GM18498 (cell line): ENCODE measurements around the gene SLC16A14.

Experiments
- ATAC-seq: cut with Tn5 transposase; IDR thresholded peaks from one replicate; pipeline ENCODE4 v1.9.1; 2021; ENCODE audit warnings: mild to moderate bottlenecking, moderate library complexity; ENCODE audit not compliant: unreplicated experiment

The SLC16A14 gene

GRCh38 chr2:230043025-230043424 is 25.7 kb downstream of the SLC16A14 start:
- ATAC-seq, result no peak

GRCh38 chr2:230042195-230042594 is 26.5 kb downstream of the SLC16A14 start:
- no peak for ATAC-seq

- no peak for ATAC-seq
These were observed 45.4 kb downstream of the SLC16A14 start for GRCh38 chr2:230023313-230023712.

DNA sequence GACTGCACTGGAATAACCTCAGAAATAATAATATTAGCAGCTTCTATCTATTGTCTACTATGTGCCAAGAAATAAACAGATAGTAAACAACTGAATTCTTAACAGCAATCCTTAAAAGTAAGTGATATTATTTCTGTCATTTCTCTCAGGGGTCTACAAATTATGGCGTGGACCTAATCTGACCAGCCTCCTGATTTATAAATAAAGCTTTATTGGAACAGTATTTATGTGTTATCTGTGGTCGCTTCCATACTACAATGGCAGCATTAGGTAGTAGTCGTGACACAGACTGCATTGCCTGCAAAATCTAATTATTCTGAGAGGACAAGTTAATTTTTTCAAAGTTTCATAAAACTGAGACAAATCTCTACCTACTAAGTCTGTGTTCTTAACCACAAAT is 49.0 kb downstream of the SLC16A14 start:
- no peak for ATAC-seq

DNA sequence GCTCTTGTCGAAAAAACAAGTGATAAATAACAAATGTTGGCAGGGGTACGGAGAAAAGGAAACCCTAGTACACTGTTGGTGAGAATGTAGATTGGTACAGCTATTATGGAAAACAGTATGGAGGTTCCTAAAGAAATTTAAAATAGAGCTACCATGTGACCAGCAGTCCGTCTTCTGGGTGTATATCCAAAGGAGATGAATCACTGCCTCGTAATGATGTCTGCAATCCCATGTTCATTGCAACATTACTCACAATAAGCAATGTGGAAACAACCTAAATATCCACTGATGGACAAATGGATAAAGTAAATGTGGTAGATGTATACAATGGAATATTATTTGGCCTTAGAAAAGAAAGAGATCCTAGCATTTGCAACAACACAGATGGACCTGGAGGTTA is 50.6 kb downstream of the SLC16A14 start:
- ATAC-seq, result no peak

DNA sequence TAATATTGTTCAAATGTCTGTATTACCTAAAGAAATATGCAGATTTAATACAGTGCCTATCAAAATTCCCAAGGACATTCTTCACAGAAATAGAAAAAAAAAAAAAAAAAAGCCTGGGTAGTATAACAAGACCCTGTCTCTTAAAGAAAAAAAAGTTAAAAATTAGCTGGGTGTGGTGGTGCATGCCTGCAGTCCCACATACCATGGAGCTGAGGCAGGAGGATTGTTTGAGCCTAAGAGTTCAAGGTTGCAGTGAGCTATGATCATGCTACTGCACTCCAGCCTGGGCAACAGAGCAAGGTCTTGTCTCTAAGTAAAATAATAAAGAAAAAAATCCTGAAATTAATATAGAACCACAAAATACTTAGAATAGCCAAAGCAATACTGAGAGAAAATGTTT is 51.9 kb downstream of the SLC16A14 start:
- ATAC-seq, result no peak

DNA sequence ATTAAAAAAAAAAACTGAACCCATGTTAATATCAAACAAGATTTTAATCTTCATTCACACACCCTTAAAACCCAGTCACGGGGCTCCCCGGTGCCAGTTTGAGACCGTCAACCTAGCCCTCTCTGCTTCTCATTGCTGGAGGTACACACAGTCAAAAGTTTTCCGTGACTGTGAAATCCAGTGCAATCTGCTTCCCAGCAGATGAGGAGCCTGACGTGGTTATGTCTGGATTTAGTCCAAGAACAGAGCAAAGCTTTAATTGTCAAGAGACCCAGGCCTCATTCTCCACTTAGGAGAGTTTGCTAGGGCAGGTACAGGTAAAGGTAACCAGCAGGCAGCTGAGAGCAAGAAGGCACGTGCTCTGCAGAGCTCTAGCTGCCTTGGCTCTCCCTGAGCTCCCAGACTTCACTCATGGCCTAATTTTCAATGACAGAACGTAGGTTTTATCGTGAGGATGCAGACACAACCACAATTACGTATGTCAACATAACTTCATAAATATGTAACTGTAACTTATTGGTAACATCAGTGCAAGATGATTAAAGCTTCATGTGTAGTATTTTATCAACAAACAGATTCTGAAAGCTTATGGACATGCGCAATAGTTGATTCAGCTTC is 56.3 kb downstream of the SLC16A14 start:
- ATAC-seq, result no peak

DNA sequence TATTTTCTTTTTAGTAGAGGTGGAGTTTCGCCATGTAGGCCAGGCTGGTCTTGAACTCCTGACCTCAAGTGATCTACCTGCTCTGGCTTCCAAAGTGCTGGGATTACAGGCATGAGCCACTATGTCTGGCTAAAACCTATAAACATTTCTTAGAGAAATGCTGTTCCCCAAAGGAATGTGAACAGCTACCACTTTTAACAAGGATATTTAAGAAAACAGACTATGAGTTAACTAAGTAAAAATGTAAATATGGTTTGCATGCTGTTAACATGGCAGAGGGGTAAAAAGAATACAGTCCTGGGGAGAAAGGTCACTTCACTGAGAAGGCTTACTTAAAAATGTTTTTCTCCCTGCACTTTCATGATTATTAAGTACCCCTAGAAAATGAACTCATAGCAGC is 57.1 kb downstream of the SLC16A14 start:
- ATAC-seq, result no peak

GRCh38 chr2:230010501-230010900 is 58.2 kb downstream of the SLC16A14 start:
- ATAC-seq, result no peak

- no peak for ATAC-seq
These were observed 60.0 kb downstream of the SLC16A14 start for GRCh38 chr2:230008708-230009066.

- ATAC-seq, result no peak
These were observed 60.6 kb downstream of the SLC16A14 start for GRCh38 chr2:230007931-230008707.

- ATAC-seq, result peak; percentile 89
These were observed 68.4 kb downstream of the SLC16A14 start for GRCh38 chr2:230000118-230000841.

GRCh38 chr2:229997565-229997964 is 71.2 kb downstream of the SLC16A14 start:
- ATAC-seq, result no peak

DNA sequence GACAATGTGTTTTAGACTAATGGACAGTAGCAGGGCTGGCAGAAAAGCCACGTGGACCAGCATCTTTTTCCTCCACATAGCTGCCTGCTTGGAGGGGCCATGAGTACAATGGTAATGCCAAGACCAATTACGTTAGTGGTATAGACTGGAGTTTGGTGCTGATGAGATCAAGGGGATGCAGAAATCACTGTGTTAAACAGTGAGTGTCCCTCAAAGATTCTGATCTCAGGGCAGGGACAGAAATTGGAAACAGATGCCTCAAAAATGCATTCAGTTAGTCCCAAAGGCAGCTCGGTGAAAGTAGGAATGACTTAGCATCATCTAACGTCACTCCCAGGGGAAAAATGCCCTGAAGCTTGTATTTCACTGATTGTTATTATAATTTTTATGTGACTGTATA is 72.4 kb downstream of the SLC16A14 start:
- no peak for ATAC-seq

DNA sequence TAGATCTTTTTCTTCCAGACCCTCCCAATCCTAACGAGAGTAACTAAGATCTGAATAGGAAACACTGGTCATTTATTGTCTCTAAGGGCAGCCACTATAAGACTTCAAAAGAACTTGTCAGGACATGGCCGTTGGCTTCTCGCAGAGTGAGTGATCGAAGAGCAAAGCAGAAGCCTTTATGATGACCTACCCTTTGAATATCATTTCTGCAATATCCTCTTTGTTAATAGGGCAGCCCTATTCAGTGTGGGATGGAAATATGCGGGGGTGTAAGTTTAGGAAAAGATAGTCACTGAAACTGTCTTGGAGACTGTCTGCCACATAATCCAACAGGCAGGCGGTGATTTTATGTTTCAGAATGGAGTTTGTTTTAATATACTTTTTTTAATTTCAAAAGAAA is 75.5 kb downstream of the SLC16A14 start:
- no peak for ATAC-seq
